ENCODE results near the gene TRPV5. TPM values are rescaled to one million over a fixed set of nuclear protein-coding genes. Genes with fewer than 3 reads are reported as not detected.

The TRPV5 gene
- total and polyA plus RNA-seq, 2 experiments from 2014 or later, result not detected

GRCh38 chr7:142886866-142887265 lies 46.7 kb downstream of the TRPV5 start:
- Histone ChIP-seq H3K4me1 (ENCODE audit: insufficient read depth) (no peaks in the 10 kb centered on the region), H3K79me2 (no peaks in the 10 kb centered on the region), H3K9me3 (ENCODE audit: low read depth) (no peaks in the 10 kb centered on the region), H3K4me2 (no peak overlapping the region), H3K9me2 (replicated peaks; ENCODE audit: insufficient read depth) (no peaks in the 10 kb centered on the region), H3K27ac (no peak overlapping the region), H4K20me1 (ENCODE audit: insufficient read depth, poor library complexity, severe bottlenecking) (no peaks in the 10 kb centered on the region), H2AFZ (no peak overlapping the region), H3K4me3 (no peak overlapping the region), H3K36me3 (replicated peaks; ENCODE audit: insufficient read depth, low read depth) (no peaks in the 10 kb centered on the region), H3K27me3 (no peaks in the 10 kb centered on the region)
- TF ChIP-seq CTCF (IDR thresholded peaks at IDR 0.05; ENCODE audit: poor library complexity) (no peak), EZH2phosphoT487 (IDR thresholded peaks at IDR 0.05; ENCODE audit: low read depth, severe bottlenecking, unreplicated experiment) (no peak), EZH2 (IDR thresholded peaks at IDR 0.05; ENCODE audit: borderline replicate concordance) (no peak)
- 77% methylated on average over 7 of the region's 7 CpGs for WGBS (ENCODE audit: low lambda C conversion rate, missing lambda C conversion rate)
- no peak for DNase-seq (ENCODE audit: low spot score)

- Histone ChIP-seq H3K9me3 (ENCODE audit: low read depth) (no peaks in the 10 kb centered on the region), H3K79me2 (no peaks in the 10 kb centered on the region), H2AFZ (no peak within 1 kb of the TSS), H3K9me2 (replicated peaks; ENCODE audit: insufficient read depth) (no peaks in the 10 kb centered on the region), H3K27ac (no peak within 1 kb of the TSS), H3K4me1 (ENCODE audit: insufficient read depth) (no peaks in the 10 kb centered on the region), H3K27me3 (no peaks in the 10 kb centered on the region), H3K36me3 (replicated peaks; ENCODE audit: insufficient read depth, low read depth) (no peaks in the 10 kb centered on the region), H4K20me1 (ENCODE audit: insufficient read depth, poor library complexity, severe bottlenecking) (no peaks in the 10 kb centered on the region), H3K4me3 (no peak within 1 kb of the TSS), H3K4me2 (peak within 1 kb of the TSS; percentile 41)
- no peak for TF ChIP-seq EZH2 (IDR thresholded peaks at IDR 0.05; ENCODE audit: borderline replicate concordance)
- TF ChIP-seq EZH2phosphoT487 (IDR thresholded peaks at IDR 0.05; ENCODE audit: low read depth, severe bottlenecking, unreplicated experiment), result no peak
- no peak for TF ChIP-seq CTCF (IDR thresholded peaks at IDR 0.05; ENCODE audit: poor library complexity)
- peak; percentile 53 for DNase-seq (ENCODE audit: low spot score)
- 54% methylated on average over 16 of the region's 16 CpGs for WGBS (ENCODE audit: low lambda C conversion rate, missing lambda C conversion rate)
Observed at GRCh38 chr7:142885311-142886230, 48.0 kb downstream of the TRPV5 start, which contains the start of gene TRPV6. TRPV6 (minus strand) TSS chr7:142885745.

- Histone ChIP-seq H3K36me3 (replicated peaks; ENCODE audit: insufficient read depth, low read depth) (no peaks in the 10 kb centered on the region), H2AFZ (no peak overlapping the region), H3K4me1 (ENCODE audit: insufficient read depth) (no peaks in the 10 kb centered on the region), H3K79me2 (no peaks in the 10 kb centered on the region), H3K27ac (no peak overlapping the region), H3K4me2 (no peak overlapping the region), H4K20me1 (ENCODE audit: insufficient read depth, poor library complexity, severe bottlenecking) (no peaks in the 10 kb centered on the region), H3K9me2 (replicated peaks; ENCODE audit: insufficient read depth) (no peaks in the 10 kb centered on the region), H3K4me3 (no peak overlapping the region), H3K9me3 (ENCODE audit: low read depth) (no peaks in the 10 kb centered on the region), H3K27me3 (peaks cover 6% of the 10 kb centered on the region)
- DNase-seq (ENCODE audit: low spot score), result no peak
- 86% methylated on average over 4 of the region's 4 CpGs for WGBS (ENCODE audit: low lambda C conversion rate, missing lambda C conversion rate)
- TF ChIP-seq EZH2phosphoT487 (IDR thresholded peaks at IDR 0.05; ENCODE audit: low read depth, severe bottlenecking, unreplicated experiment) (no peak), EZH2 (IDR thresholded peaks at IDR 0.05; ENCODE audit: borderline replicate concordance) (no peak), CTCF (IDR thresholded peaks at IDR 0.05; ENCODE audit: poor library complexity) (no peak)
Observed at GRCh38 chr7:142884286-142884640, 49.3 kb downstream of the TRPV5 start.

All from hepatocyte (in vitro differentiated cells).